Measurements from ENCODE around the gene GUCY2F. TPM values are rescaled to one million over a fixed set of nuclear protein-coding genes. Genes with fewer than 3 reads are reported as not detected.

Gene GUCY2F
- not detected for total RNA-seq

- no peak within 1 kb of the TSS for H3K4me3 Mint-ChIP-seq
- no peak within 1 kb of the TSS for H3K27ac Mint-ChIP-seq
- peaks cover 2% of the 10 kb centered on the region for H3K27me3 Mint-ChIP-seq
- CTCF ChIA-PET = interaction anchor here (0.8 to 0.9 kb wide), 2 partner anchors 10 kb away, joined by 4 read pairs; no protein-coding TSS in a partner anchor
- no peaks in the 10 kb centered on the region for H3K36me3 Mint-ChIP-seq (ENCODE audit: low read depth)
- H3K9me3 Mint-ChIP-seq (ENCODE audit: low read depth) = no peaks in the 10 kb centered on the region
- H3K4me1 Mint-ChIP-seq = no peaks in the 10 kb centered on the region
- intact Hi-C loops (cut with DNase I, micrococcal nuclease) = no loop called here
- ATAC-seq (no peak), DNase-seq (no peak)
- POLR2A ChIA-PET = no interaction called here
These were observed at the start of gene GUCY2F for GRCh38 chrX:109481986-109482385. TSS of gene GUCY2F (minus strand) at chrX:109482086. CDS start at chrX:109475936, 6,150 bp downstream.

- no peak for ATAC-seq
- H3K27me3 Mint-ChIP-seq = peaks cover 5% of the 10 kb centered on the region
- ChIA-PET POLR2A (no interaction called here), CTCF (interaction anchor here (0.7 kb wide), 1 partner anchor 257 kb away, joined by 3 read pairs; no protein-coding TSS in a partner anchor)
- intact Hi-C loops (cut with DNase I, micrococcal nuclease) = no loop called here
- H3K9me3 Mint-ChIP-seq (ENCODE audit: low read depth) = no peaks in the 10 kb centered on the region
- no peak overlapping the region for H3K27ac Mint-ChIP-seq
- no peak overlapping the region for H3K4me3 Mint-ChIP-seq
- H3K4me1 Mint-ChIP-seq = no peaks in the 10 kb centered on the region
- no peaks in the 10 kb centered on the region for H3K36me3 Mint-ChIP-seq (ENCODE audit: low read depth)
- no peak for DNase-seq
These were observed 37.1 kb upstream of the GUCY2F start for GRCh38 chrX:109519001-109519400.

- Mint-ChIP-seq H3K36me3 (ENCODE audit: low read depth) (no peaks in the 10 kb centered on the region), H3K27me3 (peaks cover 12% of the 10 kb centered on the region), H3K9me3 (ENCODE audit: low read depth) (no peaks in the 10 kb centered on the region), H3K4me1 (no peaks in the 10 kb centered on the region), H3K27ac (no peak overlapping the region), H3K4me3 (no peak overlapping the region)
- ChIA-PET POLR2A (no interaction called here), CTCF (no interaction called here)
- no peak for ATAC-seq
- intact Hi-C loops (cut with DNase I, micrococcal nuclease) = no loop called here
- DNase-seq = no peak
These were observed 29.2 kb upstream of the GUCY2F start for GRCh38 chrX:109511113-109511512.

- no peak for ATAC-seq
- peaks cover 12% of the 10 kb centered on the region for H3K27me3 Mint-ChIP-seq
- no peaks in the 10 kb centered on the region for H3K4me1 Mint-ChIP-seq
- POLR2A ChIA-PET = no interaction called here
- no peak overlapping the region for H3K4me3 Mint-ChIP-seq
- H3K27ac Mint-ChIP-seq = no peak overlapping the region
- CTCF ChIA-PET = no interaction called here
- no peak for DNase-seq
- H3K36me3 Mint-ChIP-seq (ENCODE audit: low read depth) = no peaks in the 10 kb centered on the region
- intact Hi-C loops (cut with DNase I, micrococcal nuclease) = no loop called here
- H3K9me3 Mint-ChIP-seq (ENCODE audit: low read depth) = no peaks in the 10 kb centered on the region
These were observed 27.0 kb upstream of the GUCY2F start for GRCh38 chrX:109508915-109509314.

GRCh38 chrX:109501176-109501575, 19.3 kb upstream of the GUCY2F start:
- H3K4me3 Mint-ChIP-seq = no peak overlapping the region
- no peak overlapping the region for H3K27ac Mint-ChIP-seq
- intact Hi-C loops (cut with DNase I, micrococcal nuclease) = no loop called here
- H3K9me3 Mint-ChIP-seq (ENCODE audit: low read depth) = no peaks in the 10 kb centered on the region
- ChIA-PET CTCF (no interaction called here), POLR2A (no interaction called here)
- ATAC-seq (no peak), DNase-seq (no peak)
- H3K27me3 Mint-ChIP-seq = peaks cover 3% of the 10 kb centered on the region
- H3K4me1 Mint-ChIP-seq = no peaks in the 10 kb centered on the region
- no peaks in the 10 kb centered on the region for H3K36me3 Mint-ChIP-seq (ENCODE audit: low read depth)

GRCh38 chrX:109498434-109498833, 16.5 kb upstream of the GUCY2F start:
- no peaks in the 10 kb centered on the region for H3K9me3 Mint-ChIP-seq (ENCODE audit: low read depth)
- peaks cover 5% of the 10 kb centered on the region for H3K27me3 Mint-ChIP-seq
- no peak overlapping the region for H3K27ac Mint-ChIP-seq
- ChIA-PET CTCF (interaction anchor here (1.4 kb wide), 1 partner anchor 136 kb away, joined by 3 read pairs; no protein-coding TSS in a partner anchor), POLR2A (no interaction called here)
- DNase-seq = no peak
- no peaks in the 10 kb centered on the region for H3K4me1 Mint-ChIP-seq
- no peak for ATAC-seq
- H3K4me3 Mint-ChIP-seq = no peak overlapping the region
- intact Hi-C loops (cut with DNase I, micrococcal nuclease) = no loop called here
- no peaks in the 10 kb centered on the region for H3K36me3 Mint-ChIP-seq (ENCODE audit: low read depth)

GRCh38 chrX:109489174-109489573, 7.3 kb upstream of the GUCY2F start:
- Mint-ChIP-seq H3K27me3 (no peaks in the 10 kb centered on the region), H3K4me3 (no peak overlapping the region), H3K36me3 (ENCODE audit: low read depth) (no peaks in the 10 kb centered on the region), H3K4me1 (no peaks in the 10 kb centered on the region), H3K9me3 (ENCODE audit: low read depth) (no peaks in the 10 kb centered on the region), H3K27ac (no peak overlapping the region)
- DNase-seq = no peak
- intact Hi-C loops (cut with DNase I, micrococcal nuclease) = loop anchor here in 1 of 2 experiments (5.0 kb wide), 1 partner anchor 143 kb away; no protein-coding TSS in a partner anchor
- CTCF ChIA-PET = no interaction called here
- POLR2A ChIA-PET = no interaction called here
- ATAC-seq = no peak

- intact Hi-C loops (cut with DNase I, micrococcal nuclease) = loop anchor here in 1 of 2 experiments (5.0 kb wide), 1 partner anchor 145 kb away; no protein-coding TSS in a partner anchor
- Mint-ChIP-seq H3K36me3 (ENCODE audit: low read depth) (no peaks in the 10 kb centered on the region), H3K27ac (no peak overlapping the region), H3K9me3 (ENCODE audit: low read depth) (no peaks in the 10 kb centered on the region), H3K4me1 (no peaks in the 10 kb centered on the region), H3K27me3 (no peaks in the 10 kb centered on the region), H3K4me3 (no peak overlapping the region)
- ATAC-seq (no peak), DNase-seq (no peak)
- ChIA-PET CTCF (no interaction called here), POLR2A (no interaction called here)
These were observed 5.8 kb upstream of the GUCY2F start for GRCh38 chrX:109487640-109488039.

GRCh38 chrX:109485470-109486340, 3.8 kb upstream of the GUCY2F start:
- Mint-ChIP-seq H3K4me3 (no peak overlapping the region), H3K36me3 (ENCODE audit: low read depth) (no peaks in the 10 kb centered on the region), H3K27ac (no peak overlapping the region), H3K27me3 (peaks cover 2% of the 10 kb centered on the region), H3K4me1 (no peaks in the 10 kb centered on the region), H3K9me3 (ENCODE audit: low read depth) (no peaks in the 10 kb centered on the region)
- peak; percentile 36 for ATAC-seq
- CTCF ChIA-PET = interaction anchor here (0.5 to 2.7 kb wide), 19 partner anchors 10 to 1968 kb away, joined by 3 to 23 read pairs (median 4); no protein-coding TSS in a partner anchor
- intact Hi-C loops (cut with DNase I, micrococcal nuclease) = loop anchor here (1.0 to 5.0 kb wide), 4 partner anchors 147 to 406 kb away; no protein-coding TSS in a partner anchor
- POLR2A ChIA-PET = no interaction called here
- peak; percentile 68 for DNase-seq

- Mint-ChIP-seq H3K27ac (no peak overlapping the region), H3K9me3 (ENCODE audit: low read depth) (no peaks in the 10 kb centered on the region), H3K27me3 (peaks cover 2% of the 10 kb centered on the region), H3K4me1 (no peaks in the 10 kb centered on the region), H3K36me3 (ENCODE audit: low read depth) (no peaks in the 10 kb centered on the region), H3K4me3 (no peak overlapping the region)
- DNase-seq (no peak), ATAC-seq (no peak)
- ChIA-PET POLR2A (no interaction called here), CTCF (interaction anchor here (0.8 to 2.7 kb wide), 10 partner anchors 10 to 406 kb away, joined by 3 to 23 read pairs (median 8); no protein-coding TSS in a partner anchor)
- intact Hi-C loops (cut with DNase I, micrococcal nuclease) = loop anchor here (1.0 to 5.0 kb wide), 3 partner anchors 147 to 401 kb away; no protein-coding TSS in a partner anchor
These were observed 3.0 kb upstream of the GUCY2F start for GRCh38 chrX:109484886-109485285.

- intact Hi-C loops (cut with DNase I, micrococcal nuclease) = no loop called here
- DNase-seq (peak; percentile 23), ATAC-seq (no peak)
- H3K36me3 Mint-ChIP-seq (ENCODE audit: low read depth) = no peaks in the 10 kb centered on the region
- H3K4me3 Mint-ChIP-seq = no peak overlapping the region
- CTCF ChIA-PET = interaction anchor here (2.3 kb wide), 1 partner anchor 10 kb away, joined by 9 read pairs; no protein-coding TSS in a partner anchor
- POLR2A ChIA-PET = no interaction called here
- H3K27ac Mint-ChIP-seq = no peak overlapping the region
- no peaks in the 10 kb centered on the region for H3K9me3 Mint-ChIP-seq (ENCODE audit: low read depth)
- H3K4me1 Mint-ChIP-seq = peaks cover 8% of the 10 kb centered on the region
- no peaks in the 10 kb centered on the region for H3K27me3 Mint-ChIP-seq
These were observed 6.6 kb downstream of the GUCY2F start for GRCh38 chrX:109475174-109475891.

Measured in activated CD4-positive, alpha-beta T cell treated with anti-CD3 and anti-CD28 coated beads for 36 hours (primary cell).